Uterus (tissue), 4 donors: ENCODE results near the gene S1PR1. TPM values are rescaled to one million over a fixed set of nuclear protein-coding genes. Genes with fewer than 3 reads are reported as not detected.
A peak's percentile ranks its signal among the peaks of the same experiment; 100 is the strongest.

Experiments used
- DNase-seq, 2 donors: peaks; one replicate each; pipeline ENCODE4 v3.0.0-alpha.2; 2019 to 2020
- H3K27ac ChIP-seq, 2 donors: fragments of 200-600 bp; sonication (generic); 1 replicate in 1 of 2; 2 replicates in 1 of 2; pipeline ENCODE4 v1.5.1; 2016 to 2018
- H3K27me3 ChIP-seq, 2 donors: fragments of 200-600 bp; sonication (generic); one replicate each; pipeline ENCODE4 v1.5.1; 2018 to 2019; ENCODE audit warnings: control low read depth in 1 of 2
- H3K36me3 ChIP-seq, 2 donors: fragments of 200-600 bp; sonication (generic); one replicate each; pipeline ENCODE4 v1.5.1; 2019; ENCODE audit warnings: control low read depth in 1 of 2
- H3K4me1 ChIP-seq, 2 donors: fragments of 200-600 bp; sonication (generic); one replicate each; pipeline ENCODE4 v1.5.1; 2018 to 2019; ENCODE audit warnings: control low read depth in 1 of 2
- H3K4me3 ChIP-seq, 2 donors: fragments of 200-600 bp; sonication (generic); 1 replicate in 1 of 2; 2 replicates in 1 of 2; pipeline ENCODE4 v1.5.1; 2018 to 2019; ENCODE audit warnings: mild to moderate bottlenecking in 1 of 2
- H3K9me3 ChIP-seq, 2 donors: fragments of 200-600 bp; sonication (generic); one replicate each; pipeline ENCODE4 v1.5.1; 2019; ENCODE audit warnings: control low read depth in 1 of 2
- POLR2A ChIP-seq, 2 donors: fragments of 450-650 bp; IDR thresholded peaks; one replicate each; pipeline ENCODE4 v1.6.1; 2016; ENCODE audit warnings: antibody characterized with exemption in 2 of 2, mild to moderate bottlenecking in 1 of 2, moderate library complexity in 1 of 2
- intact Hi-C: fragments of 100-400 bp; cut with DNase I; formaldehyde crosslinking; loops from one replicate; pipeline ENCODE4 v1.15.1; 2023; ENCODE audit warnings: low total_unique reads
- total RNA-seq, 4 donors: library from RNA; depleted of rRNA in 3 of 4; stranded (reverse); fragments of >200 nt in 3 of 4; gene quantifications; one replicate each; pipeline versions ENCODE4 v1.1.0 to v1.2.4, GENCODE V29; 2014 to 2023
- TF ChIP-seq, protein P1 (sequence below), 4 experiments: fragments of 200-600 bp in 2 of 4; fragments of 450-650 bp in 2 of 4; sonication (generic) in 2 of 4; IDR thresholded peaks; one replicate each; pipeline ENCODE4 v1.5.1; 2016 to 2019; ENCODE audit warnings: antibody characterized with exemption in 4 of 4, mild to moderate bottlenecking in 2 of 4, moderate library complexity in 1 of 4
- donor health status: DM: yes; HTN: yes; CAD: no.

S1PR1 gene
- total RNA-seq, 4 donors from 2014 or later: 25.6 to 97.9 (median 64.2) TPM

DNA sequence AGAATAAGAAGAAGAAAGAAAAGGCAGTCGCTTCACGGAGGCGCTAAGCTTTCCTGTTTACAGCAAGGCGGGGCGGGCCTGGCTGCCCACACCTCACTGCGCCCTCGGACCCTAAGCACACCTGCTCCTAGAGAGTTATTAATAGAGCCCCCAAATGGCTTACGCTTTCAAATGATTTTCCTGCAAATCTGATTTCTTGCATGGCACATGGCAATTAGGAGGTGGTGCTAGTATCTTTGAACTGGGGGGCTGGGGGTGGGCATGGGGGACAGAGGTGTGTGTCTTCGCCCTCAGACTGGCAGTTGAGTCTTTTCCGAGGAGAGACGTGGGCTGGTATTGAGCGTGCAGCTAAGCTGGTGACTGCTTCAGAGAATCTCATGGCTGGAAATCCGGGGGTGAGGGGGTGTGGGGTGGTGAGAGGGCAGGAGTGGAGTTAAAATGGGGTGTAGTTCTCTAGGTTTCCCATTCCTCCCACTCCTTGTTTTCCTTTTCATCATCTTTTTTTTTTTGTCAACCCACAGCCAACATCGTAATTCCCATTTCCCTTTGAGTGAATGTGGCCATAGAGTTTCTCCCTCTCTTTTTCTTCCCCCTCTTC is 1.3 kb downstream of the S1PR1 start:
- intact Hi-C loops: no loop called here
- Histone ChIP-seq H3K9me3 (no peaks in the 10 kb centered on the region), H3K27ac (peak overlapping the region; percentile 77 to 84), H3K36me3 (no peaks in the 10 kb centered on the region), H3K4me3 (peak overlapping the region; percentile 36 to 48), H3K4me1 (peaks cover 0 to 4% of the 10 kb centered on the region in 2 donors), H3K27me3 (peaks cover 0 to 4% of the 10 kb centered on the region in 2 donors)
- no peak for DNase-seq
- TF ChIP-seq, protein P1, sequence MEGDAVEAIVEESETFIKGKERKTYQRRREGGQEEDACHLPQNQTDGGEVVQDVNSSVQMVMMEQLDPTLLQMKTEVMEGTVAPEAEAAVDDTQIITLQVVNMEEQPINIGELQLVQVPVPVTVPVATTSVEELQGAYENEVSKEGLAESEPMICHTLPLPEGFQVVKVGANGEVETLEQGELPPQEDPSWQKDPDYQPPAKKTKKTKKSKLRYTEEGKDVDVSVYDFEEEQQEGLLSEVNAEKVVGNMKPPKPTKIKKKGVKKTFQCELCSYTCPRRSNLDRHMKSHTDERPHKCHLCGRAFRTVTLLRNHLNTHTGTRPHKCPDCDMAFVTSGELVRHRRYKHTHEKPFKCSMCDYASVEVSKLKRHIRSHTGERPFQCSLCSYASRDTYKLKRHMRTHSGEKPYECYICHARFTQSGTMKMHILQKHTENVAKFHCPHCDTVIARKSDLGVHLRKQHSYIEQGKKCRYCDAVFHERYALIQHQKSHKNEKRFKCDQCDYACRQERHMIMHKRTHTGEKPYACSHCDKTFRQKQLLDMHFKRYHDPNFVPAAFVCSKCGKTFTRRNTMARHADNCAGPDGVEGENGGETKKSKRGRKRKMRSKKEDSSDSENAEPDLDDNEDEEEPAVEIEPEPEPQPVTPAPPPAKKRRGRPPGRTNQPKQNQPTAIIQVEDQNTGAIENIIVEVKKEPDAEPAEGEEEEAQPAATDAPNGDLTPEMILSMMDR (IDR thresholded peaks at IDR 0.05): no peak
- no peak for TF ChIP-seq POLR2A (IDR thresholded peaks at IDR 0.05)

DNA sequence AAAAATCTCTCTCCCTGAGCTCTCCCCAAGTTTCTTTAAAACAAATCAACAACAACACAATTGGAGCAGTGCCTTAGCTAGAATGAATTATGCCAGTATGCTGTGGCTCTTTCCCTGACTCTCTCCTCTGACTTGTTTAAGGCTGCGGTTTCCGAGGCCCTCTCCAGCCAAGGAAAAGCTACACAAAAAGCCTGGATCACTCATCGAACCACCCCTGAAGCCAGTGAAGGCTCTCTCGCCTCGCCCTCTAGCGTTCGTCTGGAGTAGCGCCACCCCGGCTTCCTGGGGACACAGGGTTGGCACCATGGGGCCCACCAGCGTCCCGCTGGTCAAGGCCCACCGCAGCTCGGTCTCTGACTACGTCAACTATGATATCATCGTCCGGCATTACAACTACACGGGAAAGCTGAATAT is 1.9 kb downstream of the S1PR1 start:
- H3K4me1 ChIP-seq: peaks cover 0 to 4% of the 10 kb centered on the region in 2 donors
- DNase-seq: peak; percentile 70 to 73
- H3K36me3 ChIP-seq: no peaks in the 10 kb centered on the region
- peaks cover 0 to 4% of the 10 kb centered on the region in 2 donors for H3K27me3 ChIP-seq
- peak overlapping the region; percentile 77 to 84 for H3K27ac ChIP-seq
- TF ChIP-seq, protein P1 (IDR thresholded peaks at IDR 0.05): peak; percentile 73 to 76 (median 74)
- TF ChIP-seq POLR2A (IDR thresholded peaks at IDR 0.05): peak in 1 of 2 donors; percentile 15
- H3K9me3 ChIP-seq: no peaks in the 10 kb centered on the region
- H3K4me3 ChIP-seq: peak overlapping the region; percentile 36 to 48
- intact Hi-C loops: no loop called here

DNA sequence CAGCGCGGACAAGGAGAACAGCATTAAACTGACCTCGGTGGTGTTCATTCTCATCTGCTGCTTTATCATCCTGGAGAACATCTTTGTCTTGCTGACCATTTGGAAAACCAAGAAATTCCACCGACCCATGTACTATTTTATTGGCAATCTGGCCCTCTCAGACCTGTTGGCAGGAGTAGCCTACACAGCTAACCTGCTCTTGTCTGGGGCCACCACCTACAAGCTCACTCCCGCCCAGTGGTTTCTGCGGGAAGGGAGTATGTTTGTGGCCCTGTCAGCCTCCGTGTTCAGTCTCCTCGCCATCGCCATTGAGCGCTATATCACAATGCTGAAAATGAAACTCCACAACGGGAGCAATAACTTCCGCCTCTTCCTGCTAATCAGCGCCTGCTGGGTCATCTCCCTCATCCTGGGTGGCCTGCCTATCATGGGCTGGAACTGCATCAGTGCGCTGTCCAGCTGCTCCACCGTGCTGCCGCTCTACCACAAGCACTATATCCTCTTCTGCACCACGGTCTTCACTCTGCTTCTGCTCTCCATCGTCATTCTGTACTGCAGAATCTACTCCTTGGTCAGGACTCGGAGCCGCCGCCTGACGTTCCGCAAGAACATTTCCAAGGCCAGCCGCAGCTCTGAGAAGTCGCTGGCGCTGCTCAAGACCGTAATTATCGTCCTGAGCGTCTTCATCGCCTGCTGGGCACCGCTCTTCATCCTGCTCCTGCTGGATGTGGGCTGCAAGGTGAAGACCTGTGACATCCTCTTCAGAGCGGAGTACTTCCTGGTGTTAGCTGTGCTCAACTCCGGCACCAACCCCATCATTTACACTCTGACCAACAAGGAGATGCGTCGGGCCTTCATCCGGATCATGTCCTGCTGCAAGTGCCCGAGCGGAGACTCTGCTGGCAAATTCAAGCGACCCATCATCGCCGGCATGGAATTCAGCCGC is 2.5 kb downstream of the S1PR1 start:
- Histone ChIP-seq H3K9me3 (no peaks in the 10 kb centered on the region), H3K27me3 (peaks cover 0 to 4% of the 10 kb centered on the region in 2 donors), H3K4me1 (peaks cover 0 to 4% of the 10 kb centered on the region in 2 donors), H3K36me3 (no peaks in the 10 kb centered on the region), H3K4me3 (peak overlapping the region in 1 of 2 donors; percentile 4), H3K27ac (peak overlapping the region; percentile 77 to 84)
- no peak for TF ChIP-seq POLR2A (IDR thresholded peaks at IDR 0.05)
- TF ChIP-seq, protein P1 (IDR thresholded peaks at IDR 0.05): no peak
- intact Hi-C loops: no loop called here
- no peak for DNase-seq

DNA sequence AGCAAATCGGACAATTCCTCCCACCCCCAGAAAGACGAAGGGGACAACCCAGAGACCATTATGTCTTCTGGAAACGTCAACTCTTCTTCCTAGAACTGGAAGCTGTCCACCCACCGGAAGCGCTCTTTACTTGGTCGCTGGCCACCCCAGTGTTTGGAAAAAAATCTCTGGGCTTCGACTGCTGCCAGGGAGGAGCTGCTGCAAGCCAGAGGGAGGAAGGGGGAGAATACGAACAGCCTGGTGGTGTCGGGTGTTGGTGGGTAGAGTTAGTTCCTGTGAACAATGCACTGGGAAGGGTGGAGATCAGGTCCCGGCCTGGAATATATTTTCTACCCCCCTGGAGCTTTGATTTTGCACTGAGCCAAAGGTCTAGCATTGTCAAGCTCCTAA is 3.2 kb downstream of the S1PR1 start:
- Histone ChIP-seq H3K4me3 (peak overlapping the region in 1 of 2 donors; percentile 4), H3K27ac (peak overlapping the region; percentile 77 to 84), H3K4me1 (peaks cover 0 to 4% of the 10 kb centered on the region in 2 donors), H3K27me3 (peaks cover 0 to 4% of the 10 kb centered on the region in 2 donors), H3K9me3 (no peaks in the 10 kb centered on the region), H3K36me3 (no peaks in the 10 kb centered on the region)
- DNase-seq: peak in 1 of 2 donors; percentile 56
- TF ChIP-seq, protein P1 (IDR thresholded peaks at IDR 0.05): no peak
- TF ChIP-seq POLR2A (IDR thresholded peaks at IDR 0.05): no peak
- intact Hi-C loops: no loop called here
